Fibroblast of villous mesenchyme (primary cell): ENCODE measurements around the gene BMPER. TPM values are rescaled to one million over a fixed set of nuclear protein-coding genes. Genes with fewer than 3 reads are reported as not detected.

Experiments used
- DNase-seq: peaks from one replicate; pipeline ENCODE4 v3.0.0-alpha.2; 2010; ENCODE audit warnings: low read depth
- H3K4me3 ChIP-seq: 2 replicates; pipeline ENCODE4 v1.5.1; 2011; ENCODE audit warnings: low read depth, mild to moderate bottlenecking, low read length
- total RNA-seq: library from RNA; depleted of rRNA; stranded (reverse); fragments of >200 nt; gene quantifications from 2 replicates; pipeline ENCODE4 v1.2.3, GENCODE V29; 2012
- TF ChIP-seq, protein P1 (sequence below): IDR thresholded peaks from 2 replicates; pipeline ENCODE4 v1.5.1; 2012; ENCODE audit warnings: low read depth, mild to moderate bottlenecking, low read length; ENCODE audit not compliant: insufficient read depth

BMPER gene
- total RNA-seq, 1 donor, result 7.8 TPM

DNA sequence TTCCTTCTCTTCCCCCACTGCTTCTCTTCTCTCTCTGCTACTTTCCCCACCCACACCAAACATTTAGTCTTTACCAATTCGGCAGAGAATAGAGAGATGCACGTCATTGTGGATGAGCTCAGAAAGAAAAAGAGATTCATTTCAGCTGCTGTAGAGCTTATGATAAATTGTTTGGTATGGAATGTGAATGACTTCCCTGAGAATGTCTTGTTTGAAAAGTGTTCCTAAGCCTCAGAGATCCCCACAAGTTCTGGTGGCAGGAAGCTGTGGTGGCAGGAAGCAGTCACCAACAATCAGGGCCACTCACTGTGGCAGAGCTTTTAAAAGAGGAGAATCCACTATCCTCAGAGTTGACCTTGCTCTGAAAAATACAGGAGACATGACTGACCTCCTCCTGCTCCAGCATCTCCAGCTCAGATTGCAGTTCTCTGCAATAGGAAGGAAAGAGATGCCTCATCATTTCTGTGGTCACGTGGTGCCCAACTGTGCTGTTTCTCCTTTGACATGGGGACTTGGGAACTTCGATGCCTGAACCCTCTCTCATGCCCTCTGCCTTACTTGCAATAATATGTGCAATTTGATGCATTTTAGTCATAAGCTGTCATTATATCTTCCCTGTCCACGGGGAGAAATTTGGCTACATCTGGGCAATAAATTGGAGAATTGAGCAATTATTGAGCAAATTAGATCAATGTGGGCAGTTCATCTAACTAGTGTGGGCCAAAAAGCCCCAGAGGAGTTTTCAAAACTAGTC lies 76.5 kb downstream of the BMPER start:
- peak; percentile 26 for DNase-seq
- H3K4me3 ChIP-seq, result no peak overlapping the region
- TF ChIP-seq, protein P1, sequence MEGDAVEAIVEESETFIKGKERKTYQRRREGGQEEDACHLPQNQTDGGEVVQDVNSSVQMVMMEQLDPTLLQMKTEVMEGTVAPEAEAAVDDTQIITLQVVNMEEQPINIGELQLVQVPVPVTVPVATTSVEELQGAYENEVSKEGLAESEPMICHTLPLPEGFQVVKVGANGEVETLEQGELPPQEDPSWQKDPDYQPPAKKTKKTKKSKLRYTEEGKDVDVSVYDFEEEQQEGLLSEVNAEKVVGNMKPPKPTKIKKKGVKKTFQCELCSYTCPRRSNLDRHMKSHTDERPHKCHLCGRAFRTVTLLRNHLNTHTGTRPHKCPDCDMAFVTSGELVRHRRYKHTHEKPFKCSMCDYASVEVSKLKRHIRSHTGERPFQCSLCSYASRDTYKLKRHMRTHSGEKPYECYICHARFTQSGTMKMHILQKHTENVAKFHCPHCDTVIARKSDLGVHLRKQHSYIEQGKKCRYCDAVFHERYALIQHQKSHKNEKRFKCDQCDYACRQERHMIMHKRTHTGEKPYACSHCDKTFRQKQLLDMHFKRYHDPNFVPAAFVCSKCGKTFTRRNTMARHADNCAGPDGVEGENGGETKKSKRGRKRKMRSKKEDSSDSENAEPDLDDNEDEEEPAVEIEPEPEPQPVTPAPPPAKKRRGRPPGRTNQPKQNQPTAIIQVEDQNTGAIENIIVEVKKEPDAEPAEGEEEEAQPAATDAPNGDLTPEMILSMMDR, result no peak

DNA sequence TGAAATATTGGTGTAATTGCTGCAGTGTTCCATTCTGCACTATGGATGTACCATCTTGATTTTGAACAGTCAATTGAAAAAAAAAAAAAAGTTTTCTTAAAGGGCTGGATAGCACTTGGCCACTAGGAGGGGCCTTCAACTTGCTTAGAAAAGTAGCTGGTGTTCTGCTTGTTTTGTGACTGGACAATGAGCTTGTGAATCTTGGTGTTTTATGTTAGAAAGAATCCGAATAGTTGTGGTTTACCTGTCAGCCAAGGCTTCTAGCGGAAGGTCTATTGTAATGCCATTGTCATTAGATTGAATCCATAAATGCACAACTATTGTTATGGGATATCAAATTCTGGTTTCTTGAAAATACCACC lies 77.1 kb downstream of the BMPER start:
- TF ChIP-seq, protein P1, result peak; percentile 83
- peak; percentile 80 for DNase-seq

DNA sequence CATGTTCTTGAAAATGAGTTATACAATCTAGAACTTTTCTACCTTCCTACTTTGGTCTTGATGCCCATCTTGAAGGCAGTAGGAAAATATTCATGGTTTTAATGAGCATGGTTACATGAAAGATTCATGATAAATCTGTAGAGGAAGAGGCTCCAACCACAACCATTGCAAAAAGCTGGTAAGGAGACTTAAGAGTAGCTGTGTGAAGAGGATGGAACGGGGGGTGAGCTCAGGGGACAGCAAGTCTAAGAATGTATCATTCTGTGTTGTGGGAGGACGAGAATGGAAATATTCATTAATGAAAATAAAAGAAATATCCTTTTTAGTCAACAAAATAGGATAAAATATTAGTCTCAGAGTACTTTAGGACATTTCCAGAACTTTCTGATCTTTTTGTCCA lies 81.1 kb downstream of the BMPER start:
- H3K4me3 ChIP-seq, result no peak overlapping the region
- DNase-seq, result no peak
- TF ChIP-seq, protein P1, result no peak

More for the DNA sequence above, 77.1 kb downstream of the BMPER start:
- H3K4me3 ChIP-seq, result no peak overlapping the region

DNA sequence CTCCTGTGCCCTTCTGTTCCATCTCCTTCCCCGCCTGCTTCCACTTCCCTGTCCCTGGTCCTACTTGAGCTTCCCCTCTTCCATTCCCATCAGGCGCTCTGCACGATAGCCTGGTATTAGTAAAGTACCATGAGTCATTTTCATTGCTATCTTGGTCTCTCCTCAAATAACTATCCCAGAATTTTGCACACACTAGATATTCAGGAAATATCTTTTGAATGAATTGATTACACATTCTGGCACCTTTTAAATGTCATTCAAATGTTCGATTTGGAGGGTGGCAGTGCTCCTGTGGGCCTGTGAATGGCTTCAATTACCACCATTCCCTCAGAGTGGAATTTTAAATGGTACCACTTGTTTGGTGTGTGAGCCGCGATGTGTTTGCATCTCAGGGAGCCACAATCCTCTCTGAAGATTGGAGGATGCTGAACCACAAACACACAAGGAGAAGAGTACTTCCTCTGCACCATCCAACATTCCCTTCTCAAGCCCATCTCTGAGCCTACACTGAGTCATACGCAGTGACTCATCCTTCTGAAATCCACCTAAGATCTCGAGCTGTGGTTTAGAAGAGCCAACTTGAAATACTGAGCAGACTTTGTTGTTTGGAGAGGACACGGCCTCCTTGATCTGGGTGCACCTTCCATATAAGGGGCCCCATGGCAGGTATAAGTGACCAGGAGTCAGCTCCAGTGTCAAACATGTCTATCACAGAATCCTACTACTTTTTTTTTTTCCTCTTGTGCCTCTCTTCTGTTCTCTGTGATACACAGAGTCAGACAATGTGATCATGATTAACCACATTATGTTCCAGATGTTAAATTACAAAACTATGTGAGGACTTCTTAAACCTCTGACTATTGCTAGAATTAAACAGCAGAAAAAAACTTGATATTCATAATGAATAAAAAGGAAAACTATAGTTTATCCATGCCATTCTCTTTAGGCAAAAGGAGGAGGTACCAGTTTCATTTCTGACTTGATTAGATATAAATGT lies 81.9 kb downstream of the BMPER start:
- TF ChIP-seq, protein P1, result no peak
- H3K4me3 ChIP-seq, result no peak overlapping the region
- DNase-seq, result peak; percentile 97

DNA sequence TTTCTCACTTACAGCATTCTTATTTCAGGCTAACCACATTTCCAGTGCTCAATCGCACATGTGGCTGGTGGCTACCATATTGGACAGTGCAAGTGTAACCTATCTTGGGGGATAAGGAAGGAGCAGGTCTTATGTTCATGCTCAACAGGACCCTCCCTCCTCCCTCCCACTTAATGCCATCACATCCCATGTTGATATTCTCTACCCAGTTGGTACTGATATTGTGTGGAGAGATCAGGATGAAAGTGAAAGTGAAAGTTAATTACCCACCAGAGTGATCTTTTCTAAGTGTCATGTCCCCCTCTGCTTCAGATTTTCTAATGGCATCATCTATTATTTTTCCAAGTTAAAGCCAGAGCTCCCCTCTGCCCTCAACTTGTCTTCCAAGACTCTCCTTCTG lies 91.6 kb downstream of the BMPER start:
- no peak overlapping the region for H3K4me3 ChIP-seq
- TF ChIP-seq, protein P1, result no peak
- no peak for DNase-seq

DNA sequence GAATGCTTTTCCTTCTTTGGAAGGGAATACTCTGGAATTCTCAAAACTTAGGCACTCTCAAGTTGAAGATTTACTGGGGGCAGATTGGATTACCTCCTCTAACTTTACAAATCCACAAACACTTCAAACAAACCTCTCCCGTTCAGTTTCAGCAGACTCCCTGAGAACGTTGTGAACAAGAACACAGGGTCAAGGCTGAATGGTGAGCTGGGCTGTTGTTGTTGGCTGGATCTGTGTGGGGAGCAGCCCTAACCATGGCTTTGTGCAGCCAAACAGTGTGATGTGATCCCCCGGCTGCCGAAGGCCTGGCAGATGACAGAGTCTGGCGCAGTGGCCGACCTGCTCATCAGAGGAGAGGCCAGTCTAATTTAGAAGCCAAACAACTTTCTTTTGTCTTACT lies 93.1 kb downstream of the BMPER start:
- TF ChIP-seq, protein P1, result no peak
- DNase-seq, result no peak
- H3K4me3 ChIP-seq, result no peak overlapping the region
